DND-41 (cell line): Measurements from ENCODE around the gene USP9X.

Source experiments
- EZH2 ChIP-seq: IDR thresholded peaks from 3 replicates; pipeline ENCODE4 v1.6.1; 2012; ENCODE audit warnings: borderline replicate concordance, low read depth, mild to moderate bottlenecking, moderate library complexity, low read length, inconsistent platforms; ENCODE audit not compliant: severe bottlenecking
- TF ChIP-seq, protein P1 (sequence below): IDR thresholded peaks from 2 replicates; pipeline ENCODE4 v1.5.1; 2012; ENCODE audit warnings: borderline replicate concordance, low read length, moderate library complexity, mild to moderate bottlenecking; ENCODE audit not compliant: poor library complexity, severe bottlenecking; ENCODE audit errors: extremely low read depth

DNA sequence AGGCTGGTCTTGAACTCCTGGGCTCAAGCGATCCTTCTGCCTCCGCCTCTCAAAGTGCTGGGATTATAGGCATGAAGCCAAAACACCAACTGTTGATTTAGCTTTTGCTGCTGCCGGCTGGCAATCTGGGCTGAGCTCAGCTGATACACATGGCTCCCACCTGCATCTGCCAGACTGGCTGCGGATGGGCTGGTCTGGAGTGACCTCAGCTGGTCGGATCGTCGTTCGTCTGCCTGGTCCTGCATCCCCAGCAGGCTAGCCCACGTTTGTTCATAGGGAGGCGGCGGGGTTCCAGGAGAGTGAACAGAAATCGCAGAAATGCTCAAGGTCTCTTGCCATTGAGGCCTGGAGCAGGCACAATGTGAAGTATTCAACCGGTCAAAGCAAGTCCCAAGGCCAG is 174.3 kb downstream of the USP9X start:
- TF ChIP-seq, protein P1, sequence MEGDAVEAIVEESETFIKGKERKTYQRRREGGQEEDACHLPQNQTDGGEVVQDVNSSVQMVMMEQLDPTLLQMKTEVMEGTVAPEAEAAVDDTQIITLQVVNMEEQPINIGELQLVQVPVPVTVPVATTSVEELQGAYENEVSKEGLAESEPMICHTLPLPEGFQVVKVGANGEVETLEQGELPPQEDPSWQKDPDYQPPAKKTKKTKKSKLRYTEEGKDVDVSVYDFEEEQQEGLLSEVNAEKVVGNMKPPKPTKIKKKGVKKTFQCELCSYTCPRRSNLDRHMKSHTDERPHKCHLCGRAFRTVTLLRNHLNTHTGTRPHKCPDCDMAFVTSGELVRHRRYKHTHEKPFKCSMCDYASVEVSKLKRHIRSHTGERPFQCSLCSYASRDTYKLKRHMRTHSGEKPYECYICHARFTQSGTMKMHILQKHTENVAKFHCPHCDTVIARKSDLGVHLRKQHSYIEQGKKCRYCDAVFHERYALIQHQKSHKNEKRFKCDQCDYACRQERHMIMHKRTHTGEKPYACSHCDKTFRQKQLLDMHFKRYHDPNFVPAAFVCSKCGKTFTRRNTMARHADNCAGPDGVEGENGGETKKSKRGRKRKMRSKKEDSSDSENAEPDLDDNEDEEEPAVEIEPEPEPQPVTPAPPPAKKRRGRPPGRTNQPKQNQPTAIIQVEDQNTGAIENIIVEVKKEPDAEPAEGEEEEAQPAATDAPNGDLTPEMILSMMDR = no peak
- no peak for TF ChIP-seq EZH2
